GM12875 (cell line): Measurements from ENCODE around the gene C1orf21.

Source experiments
- H3K4me3 ChIP-seq: one replicate; pipeline ENCODE4 v1.5.1; 2011; ENCODE audit warnings: low read depth, low read length, control low read depth
- TF ChIP-seq, protein P1 (sequence below): IDR thresholded peaks from 2 replicates; pipeline ENCODE4 v1.5.1; 2011; ENCODE audit warnings: low read depth, mild to moderate bottlenecking, control low read depth, inconsistent platforms, low read length, moderate library complexity, borderline replicate concordance; ENCODE audit not compliant: insufficient read depth

The C1orf21 gene

DNA sequence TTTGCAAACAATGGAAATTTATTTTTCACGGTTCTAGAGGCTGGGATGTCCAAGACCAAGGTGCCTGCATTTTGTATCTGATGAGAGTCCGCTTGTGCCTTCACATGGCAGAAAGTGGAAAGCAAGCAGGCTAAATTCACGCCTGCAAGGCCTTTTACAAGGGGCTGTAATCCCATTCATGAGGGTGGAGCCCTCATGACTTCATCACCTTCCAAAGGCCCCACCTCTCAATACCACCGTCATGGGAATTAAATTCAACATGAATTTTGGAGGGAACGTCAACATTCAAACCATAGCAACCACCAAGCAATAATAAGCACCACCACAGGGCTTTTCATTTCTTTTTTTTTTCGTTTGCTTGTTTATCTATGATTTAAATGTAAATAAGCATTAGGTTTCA, 115.3 kb downstream of the C1orf21 start:
- no peak overlapping the region for H3K4me3 ChIP-seq
- TF ChIP-seq, protein P1, sequence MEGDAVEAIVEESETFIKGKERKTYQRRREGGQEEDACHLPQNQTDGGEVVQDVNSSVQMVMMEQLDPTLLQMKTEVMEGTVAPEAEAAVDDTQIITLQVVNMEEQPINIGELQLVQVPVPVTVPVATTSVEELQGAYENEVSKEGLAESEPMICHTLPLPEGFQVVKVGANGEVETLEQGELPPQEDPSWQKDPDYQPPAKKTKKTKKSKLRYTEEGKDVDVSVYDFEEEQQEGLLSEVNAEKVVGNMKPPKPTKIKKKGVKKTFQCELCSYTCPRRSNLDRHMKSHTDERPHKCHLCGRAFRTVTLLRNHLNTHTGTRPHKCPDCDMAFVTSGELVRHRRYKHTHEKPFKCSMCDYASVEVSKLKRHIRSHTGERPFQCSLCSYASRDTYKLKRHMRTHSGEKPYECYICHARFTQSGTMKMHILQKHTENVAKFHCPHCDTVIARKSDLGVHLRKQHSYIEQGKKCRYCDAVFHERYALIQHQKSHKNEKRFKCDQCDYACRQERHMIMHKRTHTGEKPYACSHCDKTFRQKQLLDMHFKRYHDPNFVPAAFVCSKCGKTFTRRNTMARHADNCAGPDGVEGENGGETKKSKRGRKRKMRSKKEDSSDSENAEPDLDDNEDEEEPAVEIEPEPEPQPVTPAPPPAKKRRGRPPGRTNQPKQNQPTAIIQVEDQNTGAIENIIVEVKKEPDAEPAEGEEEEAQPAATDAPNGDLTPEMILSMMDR: no peak

DNA sequence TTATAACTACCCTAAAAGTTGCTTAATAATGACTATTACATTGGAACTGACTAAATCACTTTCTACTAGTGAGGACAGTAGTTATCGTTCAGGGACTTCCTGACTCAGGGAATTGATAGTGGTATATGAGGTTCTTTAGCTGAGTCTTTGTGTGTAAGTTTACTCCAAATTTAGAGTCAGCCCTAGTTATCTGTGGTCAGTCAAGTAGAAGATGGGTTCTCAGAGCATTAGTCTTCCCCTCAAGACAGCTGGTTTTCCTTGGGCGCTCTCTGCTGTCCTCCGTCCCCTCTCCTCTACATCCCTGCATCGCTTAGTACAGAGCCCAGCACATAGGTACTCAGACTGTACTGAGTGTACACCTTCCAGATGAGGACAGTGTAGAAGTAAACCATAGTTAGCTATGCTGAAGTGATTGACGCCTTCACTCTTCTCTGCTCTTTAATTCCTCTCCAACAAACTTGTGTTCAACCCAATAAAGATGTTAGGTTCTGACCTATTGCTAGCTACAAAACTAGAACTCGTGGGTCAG, 116.5 kb downstream of the C1orf21 start:
- H3K4me3 ChIP-seq: no peak overlapping the region
- TF ChIP-seq, protein P1: no peak

DNA sequence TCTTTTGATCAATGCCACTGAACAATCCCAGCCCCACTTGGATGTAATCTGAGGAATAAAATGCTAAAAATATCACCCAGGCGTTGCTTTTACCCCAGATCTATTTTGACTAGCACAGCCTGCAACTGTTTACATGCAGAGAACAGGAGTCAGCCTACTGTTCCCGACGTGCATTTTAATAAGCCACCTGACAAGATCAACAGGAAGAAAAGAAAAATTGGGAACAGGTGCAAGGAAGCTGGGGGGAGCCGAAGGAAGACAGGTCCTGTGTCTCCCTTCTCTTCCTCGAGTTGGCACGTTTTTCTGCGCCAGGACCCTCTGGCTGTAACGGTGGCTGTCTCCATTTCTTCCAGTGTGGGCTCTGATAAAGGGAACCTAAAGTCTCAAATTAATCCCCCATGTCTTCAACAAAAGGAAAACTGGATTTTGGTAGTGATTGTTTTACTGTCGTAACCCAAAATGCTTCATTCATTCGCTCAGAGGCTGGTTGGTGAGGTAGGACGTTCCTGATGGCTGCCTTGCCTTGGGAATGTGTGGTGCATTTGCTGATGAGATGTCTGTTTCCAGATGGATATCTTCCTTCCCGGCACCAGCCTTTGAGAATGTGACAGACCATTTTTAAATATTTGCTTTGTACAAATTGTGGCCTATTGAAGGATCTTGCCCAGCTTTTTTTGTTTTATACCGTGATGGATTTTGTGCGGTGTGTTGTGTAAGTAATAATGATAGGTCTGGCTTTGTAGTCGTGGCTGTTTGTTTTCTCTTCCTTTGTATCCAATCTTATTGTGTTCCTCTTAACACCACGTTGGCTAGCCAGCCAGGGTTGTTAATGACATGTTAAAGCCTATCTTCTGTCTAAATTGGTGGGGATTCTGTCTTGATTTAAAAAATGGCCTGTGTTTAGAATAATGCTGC, 117.5 kb downstream of the C1orf21 start:
- TF ChIP-seq, protein P1: no peak
- no peak overlapping the region for H3K4me3 ChIP-seq

DNA sequence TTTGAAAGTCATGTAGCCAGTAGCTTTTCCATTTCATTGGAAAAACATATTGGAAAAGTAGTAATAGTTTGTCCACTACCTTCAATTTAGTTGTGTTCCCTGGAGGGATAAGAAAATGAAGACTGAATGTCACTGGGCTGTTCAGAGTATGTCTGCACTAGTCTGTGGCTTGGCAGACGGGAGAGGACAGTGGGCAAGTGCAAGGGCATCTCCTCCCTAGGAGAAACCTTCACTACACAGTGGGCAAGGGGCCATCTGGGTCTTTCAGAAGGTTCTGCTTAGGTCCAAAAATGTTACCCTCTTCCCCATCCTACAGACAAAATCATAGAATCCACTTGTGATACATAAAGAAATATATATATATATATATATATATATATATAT, 118.1 kb downstream of the C1orf21 start:
- TF ChIP-seq, protein P1: no peak
- H3K4me3 ChIP-seq: no peak overlapping the region

DNA sequence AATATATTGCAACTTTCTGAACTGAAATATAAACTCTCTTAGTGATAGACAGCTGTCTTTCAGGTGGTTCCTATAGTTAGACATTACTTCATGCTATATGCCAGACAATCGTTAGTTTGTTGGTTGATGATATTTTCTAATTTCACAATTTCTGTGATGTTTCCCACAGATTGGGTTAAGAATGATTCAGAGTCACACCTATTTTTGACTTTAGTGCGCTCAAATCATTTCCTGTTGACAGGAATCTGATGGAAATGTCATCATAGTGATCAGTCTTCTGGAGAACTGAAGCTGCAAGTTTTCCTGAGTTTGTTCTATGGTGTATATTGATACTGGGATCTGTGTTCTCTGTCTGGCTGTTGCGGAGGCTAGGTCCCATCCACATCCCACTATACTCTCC, 119.7 kb downstream of the C1orf21 start:
- TF ChIP-seq, protein P1: no peak
- no peak overlapping the region for H3K4me3 ChIP-seq

DNA sequence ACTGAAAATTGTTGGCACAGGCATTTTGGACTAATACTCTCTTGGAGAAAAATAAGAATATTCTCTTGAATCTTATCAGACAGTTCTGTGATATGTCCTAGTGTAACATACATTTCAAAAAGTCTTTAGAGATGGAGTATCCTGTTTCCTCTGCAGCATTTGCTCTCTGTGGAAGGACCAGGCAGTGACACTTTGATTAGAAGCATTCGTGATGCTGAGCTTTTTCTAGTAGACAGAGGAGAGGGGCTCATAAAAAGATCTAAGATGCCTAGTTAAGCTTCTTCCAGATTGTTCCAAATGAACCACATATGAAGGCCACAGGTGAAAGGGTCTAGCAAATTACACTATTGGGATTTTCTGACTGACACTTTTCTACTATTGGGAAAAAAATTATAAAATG, 120.3 kb downstream of the C1orf21 start:
- TF ChIP-seq, protein P1: no peak
- H3K4me3 ChIP-seq: no peak overlapping the region
